Measurements from ENCODE around the gene SYNPR. TPM values are rescaled to one million over a fixed set of nuclear protein-coding genes. Genes with fewer than 3 reads are reported as not detected.

The SYNPR gene
- total and polyA plus RNA-seq, 9 donors: not detected

- H3K27ac ChIP-seq: no peak overlapping the region
- no peaks in the 10 kb centered on the region for H3K27me3 ChIP-seq
- H3K4me1 ChIP-seq (ENCODE audit: insufficient read depth): no peaks in the 10 kb centered on the region
- H3K9me3 ChIP-seq: no peaks in the 10 kb centered on the region
- intact Hi-C loops (cut with DNase I): no loop called here
- H3K4me3 ChIP-seq: no peak overlapping the region
- no peak for DNase-seq
- no peaks in the 10 kb centered on the region for H3K36me3 ChIP-seq
- TF ChIP-seq CTCF (IDR thresholded peaks at IDR 0.05) (no peak), EP300 (IDR thresholded peaks at IDR 0.05) (no peak)
These were observed 160.8 kb downstream of the SYNPR start for GRCh38 chr3:63438826-63439371.

GRCh38 chr3:63441262-63441661 lies 163.2 kb downstream of the SYNPR start:
- no peaks in the 10 kb centered on the region for H3K27me3 ChIP-seq
- no peak overlapping the region for H3K27ac ChIP-seq
- no peaks in the 10 kb centered on the region for H3K36me3 ChIP-seq
- no peak for DNase-seq
- no peak overlapping the region for H3K4me3 ChIP-seq
- H3K9me3 ChIP-seq: no peaks in the 10 kb centered on the region
- 30 to 51% (median 39%) methylated on average over 2 of the region's 2 CpGs for WGBS, 3 donors
- TF ChIP-seq EP300 (IDR thresholded peaks at IDR 0.05) (no peak), POLR2A (IDR thresholded peaks at IDR 0.05) (no peak), CTCF (IDR thresholded peaks at IDR 0.05) (no peak)
- H3K4me1 ChIP-seq (ENCODE audit: insufficient read depth): no peaks in the 10 kb centered on the region
- intact Hi-C loops (cut with DNase I): no loop called here

GRCh38 chr3:63442918-63443317 lies 164.8 kb downstream of the SYNPR start:
- WGBS, 3 donors: 4 to 9% (median 8%) methylated on average over 3 of the region's 3 CpGs
- H3K27me3 ChIP-seq: no peaks in the 10 kb centered on the region
- no peaks in the 10 kb centered on the region for H3K36me3 ChIP-seq
- no peak overlapping the region for H3K27ac ChIP-seq
- no peak overlapping the region for H3K4me3 ChIP-seq
- no peaks in the 10 kb centered on the region for H3K4me1 ChIP-seq (ENCODE audit: insufficient read depth)
- no peaks in the 10 kb centered on the region for H3K9me3 ChIP-seq
- DNase-seq: no peak
- intact Hi-C loops (cut with DNase I): no loop called here
- TF ChIP-seq POLR2A (IDR thresholded peaks at IDR 0.05) (no peak), CTCF (IDR thresholded peaks at IDR 0.05) (no peak), EP300 (IDR thresholded peaks at IDR 0.05) (no peak)

- intact Hi-C loops (cut with DNase I): no loop called here
- Histone ChIP-seq H3K9me3 (no peaks in the 10 kb centered on the region), H3K4me3 (no peak overlapping the region), H3K27ac (no peak overlapping the region), H3K27me3 (no peaks in the 10 kb centered on the region), H3K36me3 (no peaks in the 10 kb centered on the region), H3K4me1 (ENCODE audit: insufficient read depth) (no peaks in the 10 kb centered on the region)
- DNase-seq: no peak
- WGBS, 3 donors: 69 to 77% (median 71%) methylated on average over 3 of the region's 3 CpGs
- TF ChIP-seq CTCF (IDR thresholded peaks at IDR 0.05) (no peak), EP300 (IDR thresholded peaks at IDR 0.05) (no peak), POLR2A (IDR thresholded peaks at IDR 0.05) (no peak)
These were observed 171.9 kb downstream of the SYNPR start for GRCh38 chr3:63450023-63450422.
